NCI-H2081 (cell line): ENCODE results near the gene MARCHF9.
"Not testable (repeated sequence)": the region's sequence is repeated elsewhere in the genome, so short reads cannot be mapped to it uniquely, and the experiment has no call there.

Experiments used
- DNase-seq, 2 experiments: peaks; one replicate each; lab custom pipeline; 2025; lab: John Stamatoyannopoulos, UW

MARCHF9 gene, protein sequence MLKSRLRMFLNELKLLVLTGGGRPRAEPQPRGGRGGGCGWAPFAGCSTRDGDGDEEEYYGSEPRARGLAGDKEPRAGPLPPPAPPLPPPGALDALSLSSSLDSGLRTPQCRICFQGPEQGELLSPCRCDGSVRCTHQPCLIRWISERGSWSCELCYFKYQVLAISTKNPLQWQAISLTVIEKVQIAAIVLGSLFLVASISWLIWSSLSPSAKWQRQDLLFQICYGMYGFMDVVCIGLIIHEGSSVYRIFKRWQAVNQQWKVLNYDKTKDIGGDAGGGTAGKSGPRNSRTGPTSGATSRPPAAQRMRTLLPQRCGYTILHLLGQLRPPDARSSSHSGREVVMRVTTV

DNA sequence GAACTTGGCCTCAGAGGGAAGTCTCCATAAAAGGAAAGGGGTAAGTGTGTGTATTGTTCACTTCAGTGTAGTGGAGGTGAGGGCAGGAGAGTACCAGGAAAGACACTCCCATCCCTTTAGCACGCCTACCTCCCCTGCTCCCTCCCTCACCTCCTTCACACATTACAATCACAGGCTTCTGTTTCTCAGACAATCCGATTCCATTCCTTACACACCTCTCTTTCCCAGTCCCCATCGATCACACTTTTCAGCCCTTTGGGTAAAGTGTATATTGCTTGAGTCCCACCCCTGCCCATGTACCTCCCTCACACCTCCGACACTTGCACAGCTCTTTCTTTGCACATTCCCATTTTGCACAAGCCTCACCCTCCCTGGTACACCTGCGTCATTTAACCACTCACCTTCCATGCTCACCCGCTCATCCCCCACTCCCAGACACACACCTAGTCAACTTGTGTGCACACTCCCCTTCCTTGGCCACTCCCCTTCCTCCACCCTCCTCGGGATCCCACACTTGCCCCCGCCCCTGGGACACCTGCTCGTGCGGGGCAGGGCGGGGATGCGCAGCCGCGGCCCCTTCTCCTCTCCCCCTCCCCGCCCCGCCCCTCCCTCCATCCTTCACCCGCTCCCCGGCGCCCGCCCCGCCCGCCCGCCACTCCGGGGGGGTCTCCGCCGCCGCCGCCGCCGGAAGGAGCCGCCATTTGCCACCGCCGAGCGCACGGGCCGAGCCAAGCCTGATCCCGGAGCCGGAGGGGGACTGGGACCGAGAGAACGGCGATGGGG lies at the start of gene MARCHF9:
MARCHF9 (plus strand) TSS at position 693 of the 783 bp plus-strand sequence. CDS start 426 bp downstream, outside the sequence.
- DNase-seq, result peak; percentile 88

DNA sequence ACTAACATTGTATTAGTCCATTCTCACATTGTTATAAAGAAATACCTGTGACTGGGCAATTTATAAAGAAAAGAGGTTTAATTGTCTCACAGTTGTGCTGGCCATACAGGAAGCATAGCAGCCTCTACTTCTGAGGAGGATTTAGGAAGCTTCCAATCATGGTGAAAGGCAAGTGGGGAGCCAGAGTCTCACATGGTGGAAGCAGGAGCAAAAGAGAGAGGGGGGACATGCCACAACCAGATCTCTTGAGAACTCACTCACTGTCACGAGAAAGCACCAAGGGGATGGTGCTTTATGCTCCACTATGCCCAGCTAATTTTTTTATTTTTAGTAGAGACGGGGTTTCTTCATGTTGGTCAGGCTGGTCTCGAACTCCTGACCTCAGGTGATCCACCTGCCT lies 47.7 kb upstream of the MARCHF9 start:
- no peak for DNase-seq

DNA sequence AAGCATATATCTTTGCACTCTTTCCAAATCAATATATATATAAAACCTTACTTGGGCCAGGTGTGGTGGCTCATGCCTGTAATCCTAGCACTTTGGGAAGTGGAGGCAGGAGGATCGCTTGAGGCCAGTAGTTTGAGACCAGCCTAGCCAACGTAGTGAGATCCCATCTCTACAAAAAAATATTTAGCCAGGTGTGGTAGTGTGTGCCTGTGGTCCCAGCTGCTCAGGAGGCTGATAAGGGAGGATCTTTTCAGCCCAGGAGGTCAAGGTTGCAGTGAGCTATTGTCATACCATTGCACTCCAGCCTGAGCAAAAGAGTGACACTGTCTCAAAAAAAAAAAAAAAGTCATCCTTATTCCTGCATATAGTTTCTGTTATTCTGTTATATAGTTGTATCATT lies 46.6 kb upstream of the MARCHF9 start:
- DNase-seq, result no peak

DNA sequence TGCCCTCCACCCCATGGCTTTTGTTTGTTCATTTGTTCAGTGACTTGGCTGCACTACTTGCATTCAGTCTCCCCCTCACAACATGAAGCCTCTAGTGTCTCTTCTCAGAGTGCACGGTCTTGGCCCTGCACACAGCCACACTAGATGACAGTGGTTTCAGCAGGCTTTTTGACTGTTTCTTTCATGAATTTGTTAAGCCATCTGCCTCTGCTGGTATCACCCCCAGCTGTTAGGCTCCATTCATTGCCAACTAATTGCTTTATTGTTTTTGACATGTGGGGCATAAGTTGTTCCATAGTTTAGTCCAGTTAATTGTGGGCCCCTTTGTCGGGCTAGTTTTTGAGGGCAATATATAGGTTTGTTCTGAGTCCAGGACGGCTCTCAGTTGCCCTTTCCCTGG lies 42.2 kb upstream of the MARCHF9 start:
- DNase-seq, result no peak

DNA sequence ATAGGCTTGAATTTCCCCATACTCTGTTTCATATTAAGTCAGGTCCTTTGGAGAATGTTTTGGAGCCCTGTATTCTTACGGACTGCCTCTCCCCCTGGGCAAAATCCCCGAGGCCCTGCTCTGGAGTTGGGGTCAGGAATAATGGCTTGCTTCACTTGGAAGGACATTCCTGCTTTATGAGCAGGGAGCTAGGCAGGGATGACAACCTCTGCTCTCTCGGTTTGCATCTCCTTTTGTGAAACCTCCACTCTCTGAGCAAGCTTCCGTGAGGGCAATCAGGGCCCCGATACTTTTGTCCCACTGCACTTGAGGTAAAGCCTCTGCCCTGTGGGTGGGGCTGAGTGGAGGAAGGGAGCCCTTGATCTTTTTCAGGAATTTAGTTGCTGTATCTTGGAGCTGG lies 41.7 kb upstream of the MARCHF9 start:
- DNase-seq, result no peak

DNA sequence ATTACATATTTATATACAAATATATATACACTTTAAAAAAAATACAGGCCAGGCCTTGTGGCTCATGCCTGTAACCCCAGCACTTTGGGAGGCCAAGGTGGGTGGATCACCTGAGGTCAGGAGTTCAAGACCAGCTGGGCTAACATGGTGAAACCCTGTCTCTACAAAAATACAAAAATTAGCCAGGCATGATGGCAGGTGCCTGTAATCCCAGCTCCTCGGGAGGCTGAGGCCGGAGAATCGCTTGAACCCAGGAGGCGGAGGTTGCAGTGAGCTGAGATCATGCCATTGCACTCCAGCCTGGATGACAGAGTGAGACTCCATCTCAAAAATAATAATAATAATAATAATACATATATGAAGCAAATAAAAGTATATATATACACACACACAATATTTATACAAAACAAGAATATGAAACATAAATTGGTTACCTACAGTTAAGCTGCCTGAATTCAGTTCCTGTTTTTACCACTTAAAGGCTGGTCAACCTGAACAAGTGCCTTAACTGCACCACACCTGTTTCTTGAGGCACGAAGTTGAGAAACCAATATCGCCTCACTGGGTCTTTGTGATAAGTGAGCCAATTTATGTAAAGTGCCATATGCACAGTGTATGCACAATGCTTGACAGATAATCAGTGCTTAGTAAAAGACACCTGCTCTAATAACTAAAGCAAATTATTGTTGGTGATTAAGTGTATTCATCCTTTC lies 39.7 kb upstream of the MARCHF9 start:
- not testable (repeated sequence) for DNase-seq

DNA sequence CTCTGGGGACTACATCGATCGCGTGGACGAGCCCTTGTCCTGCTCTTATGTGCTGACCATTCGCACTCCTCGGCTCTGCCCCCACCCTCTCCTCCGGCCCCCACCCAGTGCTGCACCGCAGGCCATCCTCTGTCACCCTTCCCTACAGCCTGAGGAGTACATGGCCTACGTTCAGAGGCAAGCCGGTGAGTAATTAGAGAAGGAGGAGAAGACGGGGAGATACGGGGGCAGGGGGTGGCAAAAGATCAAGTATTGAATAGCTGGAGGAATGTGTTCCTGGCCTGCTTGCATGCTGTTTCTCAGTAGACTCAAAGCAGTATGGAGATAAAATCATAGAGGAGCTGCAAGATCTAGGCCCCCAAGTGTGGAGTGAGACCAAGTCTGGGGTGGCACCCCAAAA lies 39.1 kb upstream of the MARCHF9 start:
- DNase-seq, result no peak

DNA sequence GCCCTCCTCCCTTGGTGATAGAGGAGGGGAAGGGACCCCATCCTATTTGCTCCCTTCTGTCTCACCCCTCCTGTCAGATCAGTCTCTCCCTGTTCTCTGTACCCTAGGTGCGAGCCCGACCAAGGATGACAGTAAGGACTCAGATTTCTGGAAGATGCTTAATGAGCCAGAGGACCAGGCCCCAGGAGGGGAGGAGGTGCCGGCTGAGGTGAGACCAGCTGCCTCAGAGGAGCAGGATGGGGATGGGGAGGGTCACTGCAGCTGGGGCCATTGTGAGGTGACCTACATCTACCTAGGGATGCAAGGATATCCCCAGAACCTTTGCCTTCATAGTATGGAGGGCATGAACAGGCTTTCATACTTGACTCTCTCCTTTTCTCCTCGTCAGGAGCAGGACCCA lies 38.6 kb upstream of the MARCHF9 start:
- DNase-seq, result no peak

DNA sequence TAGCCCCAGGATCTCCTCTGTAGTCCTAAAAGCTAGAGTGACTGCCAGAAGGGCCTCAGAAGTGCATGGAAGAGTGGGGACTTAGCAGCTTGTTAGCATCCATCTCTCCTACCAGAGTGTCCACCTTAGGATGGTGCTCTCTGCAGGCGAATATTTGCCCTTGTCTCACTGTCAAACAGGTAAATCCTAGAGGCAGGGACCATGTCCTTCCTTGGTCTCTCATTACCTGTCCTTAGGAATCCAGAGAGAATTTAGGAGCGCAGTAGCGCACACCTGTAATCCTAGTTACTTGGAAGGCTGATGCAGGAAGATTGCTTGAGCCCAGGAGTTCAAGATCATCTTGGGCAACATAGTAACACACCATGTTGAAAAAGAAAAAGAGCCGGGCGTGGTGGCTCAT lies 37.8 kb upstream of the MARCHF9 start:
- no peak for DNase-seq

DNA sequence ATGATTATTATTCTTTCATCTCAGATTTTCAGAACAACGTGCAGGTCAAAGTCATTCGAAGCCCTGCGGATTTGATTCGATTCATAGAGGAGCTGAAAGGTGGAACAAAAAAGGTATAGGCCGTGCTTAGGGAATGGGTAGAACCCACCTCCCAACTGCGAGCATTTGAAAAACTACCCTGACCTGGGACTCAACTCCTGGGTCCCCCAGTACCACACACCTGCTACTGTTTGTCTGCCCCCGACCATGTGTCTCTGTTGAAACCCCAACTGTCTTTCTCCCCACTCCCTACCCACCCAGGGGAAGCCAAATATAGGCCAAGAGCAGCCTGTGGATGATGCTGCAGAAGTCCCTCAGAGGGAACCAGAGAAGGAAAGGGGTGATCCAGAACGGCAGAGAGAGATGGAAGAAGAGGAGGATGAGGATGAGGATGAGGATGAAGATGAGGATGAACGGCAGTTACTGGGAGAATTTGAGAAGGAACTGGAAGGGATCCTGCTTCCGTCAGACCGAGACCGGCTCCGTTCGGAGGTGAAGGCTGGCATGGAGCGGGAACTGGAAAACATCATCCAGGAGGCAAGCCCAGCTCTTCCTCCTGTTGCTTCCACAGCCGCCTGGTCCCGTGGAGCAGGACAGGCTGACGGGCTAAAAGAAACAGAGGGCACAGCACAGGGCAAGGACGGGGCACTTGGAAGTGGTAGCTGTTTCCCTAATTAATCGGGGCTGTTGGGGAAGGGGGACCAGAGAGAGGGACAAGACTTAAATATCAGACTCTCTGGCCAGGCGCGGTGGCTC lies 36.9 kb upstream of the MARCHF9 start:
- DNase-seq, result no peak

DNA sequence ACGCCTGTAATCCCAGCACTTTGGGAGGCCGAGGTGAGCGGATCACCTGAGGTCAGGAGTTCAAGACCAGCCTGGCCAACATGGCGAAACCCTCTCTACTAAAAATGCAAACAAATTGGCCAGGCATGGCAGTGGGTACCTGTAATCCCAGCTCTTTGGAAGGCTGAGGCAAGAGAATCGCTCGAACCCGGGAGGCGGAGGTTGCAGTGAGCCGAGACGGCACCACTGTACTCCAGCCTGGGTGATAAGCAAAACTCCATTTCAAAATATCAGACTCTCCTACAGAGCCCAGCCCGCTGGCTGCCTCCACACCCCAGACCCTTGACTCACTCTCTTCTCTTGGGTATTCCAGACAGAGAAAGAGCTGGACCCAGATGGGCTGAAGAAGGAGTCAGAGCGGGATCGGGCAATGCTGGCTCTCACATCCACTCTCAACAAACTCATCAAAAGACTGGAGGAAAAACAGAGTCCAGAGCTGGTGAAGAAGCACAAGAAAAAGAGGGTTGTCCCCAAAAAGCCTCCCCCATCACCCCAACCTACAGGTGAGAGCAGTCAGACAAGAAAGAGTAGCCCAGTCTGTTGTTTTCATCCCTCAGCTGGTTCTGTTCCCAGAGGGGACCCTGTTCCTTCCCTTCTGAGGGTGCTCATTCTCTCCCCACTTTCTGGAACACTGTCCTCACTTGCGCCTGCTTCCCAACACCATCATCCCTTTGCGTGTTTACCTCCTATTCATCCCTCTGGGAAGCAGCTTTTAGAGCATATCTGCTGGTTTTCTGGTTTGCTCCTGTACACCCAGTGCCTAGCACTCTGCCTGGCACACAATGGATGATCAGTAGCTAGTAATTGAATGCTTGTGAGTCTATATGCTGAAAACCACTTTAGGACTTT lies 36.0 kb upstream of the MARCHF9 start:
- DNase-seq, result no peak

DNA sequence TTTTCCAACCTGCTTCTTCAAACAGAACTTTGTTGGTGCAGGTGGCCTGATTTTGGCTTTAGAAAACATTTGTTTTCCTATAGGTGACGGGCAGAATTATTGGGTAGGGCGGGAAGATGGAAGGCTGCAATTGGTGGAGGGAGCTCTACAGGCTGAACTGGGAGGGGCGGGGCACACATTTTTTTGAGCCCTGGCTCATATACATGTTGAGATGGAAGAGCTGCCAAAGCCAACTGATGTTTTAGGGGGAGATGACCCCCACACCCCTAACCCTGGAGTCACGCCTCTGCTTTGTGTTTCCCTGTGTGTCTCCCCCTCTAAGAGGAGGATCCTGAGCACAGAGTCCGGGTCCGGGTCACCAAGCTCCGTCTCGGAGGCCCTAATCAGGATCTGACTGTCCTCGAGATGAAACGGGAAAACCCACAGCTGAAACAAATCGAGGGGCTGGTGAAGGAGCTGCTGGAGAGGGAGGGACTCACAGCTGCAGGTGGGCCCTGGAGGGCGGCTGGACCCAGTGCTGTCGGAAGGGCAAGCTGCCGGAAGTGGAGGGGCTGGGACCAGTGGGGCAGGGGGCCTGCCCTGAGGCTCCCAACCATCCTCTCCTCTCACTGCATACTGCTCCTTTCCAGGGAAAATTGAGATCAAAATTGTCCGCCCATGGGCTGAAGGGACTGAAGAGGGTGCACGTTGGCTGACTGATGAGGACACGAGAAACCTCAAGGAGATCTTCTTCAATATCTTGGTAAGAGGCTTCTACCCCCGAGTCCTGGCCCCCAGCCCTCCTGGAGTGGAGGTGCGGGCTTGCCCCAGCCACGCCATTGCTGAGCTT lies 34.9 kb upstream of the MARCHF9 start:
- no peak for DNase-seq

DNA sequence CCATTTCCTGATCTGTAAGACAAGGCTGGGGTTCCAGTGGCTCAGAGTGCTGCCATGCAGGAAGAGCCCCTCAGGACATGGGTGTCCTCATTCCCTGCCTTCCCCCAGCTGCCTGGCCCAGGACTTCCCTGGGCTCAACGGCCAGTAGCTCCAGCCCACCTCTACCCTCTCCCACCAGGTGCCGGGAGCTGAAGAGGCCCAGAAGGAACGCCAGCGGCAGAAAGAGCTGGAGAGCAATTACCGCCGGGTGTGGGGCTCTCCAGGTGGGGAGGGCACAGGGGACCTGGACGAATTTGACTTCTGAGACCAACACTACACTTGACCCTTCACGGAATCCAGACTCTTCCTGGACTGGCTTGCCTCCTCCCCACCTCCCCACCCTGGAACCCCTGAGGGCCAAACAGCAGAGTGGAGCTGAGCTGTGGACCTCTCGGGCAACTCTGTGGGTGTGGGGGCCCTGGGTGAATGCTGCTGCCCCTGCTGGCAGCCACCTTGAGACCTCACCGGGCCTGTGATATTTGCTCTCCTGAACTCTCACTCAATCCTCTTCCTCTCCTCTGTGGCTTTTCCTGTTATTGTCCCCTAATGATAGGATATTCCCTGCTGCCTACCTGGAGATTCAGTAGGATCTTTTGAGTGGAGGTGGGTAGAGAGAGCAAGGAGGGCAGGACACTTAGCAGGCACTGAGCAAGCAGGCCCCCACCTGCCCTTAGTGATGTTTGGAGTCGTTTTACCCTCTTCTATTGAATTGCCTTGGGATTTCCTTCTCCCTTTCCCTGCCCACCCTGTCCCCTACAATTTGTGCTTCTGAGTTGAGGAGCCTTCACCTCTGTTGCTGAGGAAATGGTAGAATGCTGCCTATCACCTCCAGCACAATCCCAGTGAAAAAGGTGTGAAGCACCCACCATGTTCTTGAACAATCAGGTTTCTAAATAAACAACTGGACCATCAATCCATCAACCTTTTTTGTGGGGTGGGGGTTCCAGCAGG lies 34.0 kb upstream of the MARCHF9 start:
- DNase-seq, result no peak

DNA sequence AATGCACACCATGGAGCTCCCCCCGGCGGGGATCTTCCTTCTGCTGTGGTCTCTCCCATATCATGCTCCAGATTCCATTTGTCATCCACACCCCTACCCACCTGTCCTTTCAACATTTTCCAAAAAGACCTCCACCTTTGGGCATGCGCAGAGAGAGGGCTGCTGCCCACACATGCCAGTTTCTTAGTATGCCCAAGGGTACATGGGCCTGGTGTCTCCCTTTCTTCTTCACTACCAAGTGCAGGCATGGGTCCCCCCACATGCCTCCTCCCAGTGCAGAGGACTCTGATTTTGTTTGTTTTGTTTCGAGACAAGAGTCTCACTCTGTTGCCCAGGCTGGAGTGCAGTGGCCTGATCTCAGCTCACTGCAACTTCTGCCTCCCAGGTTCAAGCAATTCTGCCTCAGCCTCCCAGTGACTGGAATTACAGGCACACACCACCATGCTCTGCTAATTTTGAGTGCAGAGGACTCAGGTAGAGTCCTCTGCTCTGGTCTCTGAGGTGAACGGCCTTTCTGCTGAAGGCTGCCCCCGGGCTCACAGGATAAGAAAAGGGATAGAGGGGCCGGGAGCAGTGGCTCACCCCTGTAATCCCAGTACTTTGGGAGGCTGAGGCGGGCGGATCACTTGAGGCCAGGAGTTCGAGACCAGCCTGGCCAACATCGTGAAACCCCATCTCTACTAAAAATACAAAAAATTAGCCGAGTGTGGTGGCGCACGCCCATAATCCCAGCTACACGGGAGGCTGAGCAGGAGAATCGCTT lies 32.9 kb upstream of the MARCHF9 start:
- not testable (repeated sequence) for DNase-seq

DNA sequence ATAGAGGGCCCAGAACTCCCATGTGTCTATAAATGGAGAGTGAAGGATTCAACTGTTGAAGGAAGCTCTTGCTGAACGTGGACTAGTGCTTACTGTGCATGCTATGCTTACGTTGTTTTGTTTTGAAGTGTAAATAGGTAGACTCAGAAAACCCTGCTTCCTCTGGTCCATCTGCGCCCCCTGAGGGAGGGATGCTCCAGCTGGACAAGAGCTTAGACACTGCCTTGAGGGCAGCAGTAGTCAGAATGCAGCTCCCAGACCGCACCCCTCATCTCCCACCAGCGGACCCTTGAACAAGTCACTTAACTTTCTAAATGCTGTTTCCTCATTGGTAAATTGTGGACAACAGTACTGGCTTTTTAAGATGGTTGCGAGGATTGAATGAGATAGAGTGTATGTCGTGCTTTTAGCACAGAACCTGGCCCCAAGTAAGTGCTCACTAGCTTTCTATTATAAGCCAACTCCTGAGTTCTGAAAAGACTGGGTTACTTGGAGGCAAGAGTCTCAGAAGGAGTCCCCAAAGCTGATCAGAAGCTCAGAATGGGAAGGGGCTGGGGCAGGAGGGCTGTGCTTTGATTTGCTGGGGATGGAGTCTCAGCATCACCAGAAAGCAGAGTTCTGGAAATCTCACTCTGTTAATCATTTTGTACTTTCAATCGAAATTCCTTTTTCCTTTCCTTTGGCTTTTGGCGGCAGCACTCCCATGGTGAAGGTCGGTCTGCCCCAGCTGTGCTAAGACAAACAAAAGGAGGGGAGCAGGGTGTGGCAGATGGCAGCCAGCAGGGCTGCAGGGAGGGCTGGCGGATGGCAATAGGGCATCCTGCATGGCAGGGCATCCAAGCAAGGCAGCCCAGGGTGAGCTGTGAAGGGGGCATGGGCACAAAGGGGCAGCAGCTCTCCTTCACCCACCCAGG lies 31.9 kb upstream of the MARCHF9 start:
- peak in 1 of 2 experiments; percentile 20 for DNase-seq

DNA sequence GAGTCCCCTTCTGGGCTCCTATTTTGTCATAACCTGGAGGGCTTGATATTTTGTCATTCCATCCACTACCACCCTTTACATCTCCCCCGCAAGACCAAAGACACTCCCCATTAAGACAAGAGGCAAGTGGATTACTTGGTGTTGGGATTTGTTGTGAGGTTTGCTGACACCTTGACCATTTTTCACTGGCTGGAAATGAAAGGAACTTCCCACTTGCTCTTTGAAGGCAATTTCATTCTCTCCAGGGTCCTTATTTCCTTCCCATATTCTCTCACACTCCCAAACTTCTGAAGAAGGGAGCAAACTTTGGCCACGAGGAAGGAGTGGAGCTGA lies 31.3 kb upstream of the MARCHF9 start:
- no peak for DNase-seq
